GM08714 (cell line): Measurements from ENCODE around the gene PIK3C3.
A peak's percentile ranks its signal among the peaks of the same experiment; 100 is the strongest.

Experiments used
- H3K4me3 ChIP-seq: fragments of 200-500 bp; sonication (Bioruptor generic); 2 replicates; pipeline ENCODE4 v1.5.1; 2014; ENCODE audit warnings: mild to moderate bottlenecking, low read length, inconsistent platforms
- ZNF274 ChIP-seq: IDR thresholded peaks from 2 replicates; pipeline ENCODE4 v1.6.1; 2012; ENCODE audit warnings: mild to moderate bottlenecking, low read depth, low read length

The PIK3C3 gene

DNA sequence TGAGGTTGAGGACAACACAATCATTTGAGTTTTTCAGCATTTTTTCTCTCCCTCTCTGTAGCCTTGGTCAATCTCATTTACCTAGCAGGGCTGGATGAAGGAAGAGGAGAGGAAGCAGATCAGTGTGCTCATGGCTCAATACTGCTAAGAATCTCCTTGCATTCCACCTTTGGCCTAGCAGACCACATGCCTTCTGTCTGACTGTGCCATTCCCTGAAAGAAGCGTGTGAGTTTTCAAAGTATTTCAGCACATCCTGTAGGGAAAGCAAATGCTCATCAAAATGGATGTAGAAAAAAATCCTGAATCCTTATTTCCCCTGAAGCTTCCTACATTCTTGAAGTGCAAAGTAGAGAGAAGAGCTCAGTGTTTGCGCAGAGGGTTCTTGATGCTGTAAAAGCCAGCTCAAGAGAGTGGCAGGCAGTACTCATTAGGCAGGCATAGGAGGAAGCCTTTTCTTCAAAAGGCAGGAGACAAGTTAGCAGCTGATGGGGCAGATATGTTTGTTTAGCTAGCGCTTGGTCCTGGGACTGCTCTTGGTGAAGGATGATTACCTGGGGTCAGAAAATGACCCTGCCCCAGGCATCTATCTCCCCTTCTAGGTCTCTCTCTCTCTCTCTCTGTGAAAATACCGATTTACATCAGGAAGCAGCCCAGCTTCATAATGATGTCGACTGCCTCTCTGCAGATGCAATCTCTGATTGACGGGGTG is 14.4 kb upstream of the PIK3C3 start:
- no peak overlapping the region for H3K4me3 ChIP-seq
- TF ChIP-seq ZNF274: no peak

- TF ChIP-seq ZNF274: no peak
Measured at GRCh38 chr18:41942254-41942653, 12.8 kb upstream of the PIK3C3 start.

DNA sequence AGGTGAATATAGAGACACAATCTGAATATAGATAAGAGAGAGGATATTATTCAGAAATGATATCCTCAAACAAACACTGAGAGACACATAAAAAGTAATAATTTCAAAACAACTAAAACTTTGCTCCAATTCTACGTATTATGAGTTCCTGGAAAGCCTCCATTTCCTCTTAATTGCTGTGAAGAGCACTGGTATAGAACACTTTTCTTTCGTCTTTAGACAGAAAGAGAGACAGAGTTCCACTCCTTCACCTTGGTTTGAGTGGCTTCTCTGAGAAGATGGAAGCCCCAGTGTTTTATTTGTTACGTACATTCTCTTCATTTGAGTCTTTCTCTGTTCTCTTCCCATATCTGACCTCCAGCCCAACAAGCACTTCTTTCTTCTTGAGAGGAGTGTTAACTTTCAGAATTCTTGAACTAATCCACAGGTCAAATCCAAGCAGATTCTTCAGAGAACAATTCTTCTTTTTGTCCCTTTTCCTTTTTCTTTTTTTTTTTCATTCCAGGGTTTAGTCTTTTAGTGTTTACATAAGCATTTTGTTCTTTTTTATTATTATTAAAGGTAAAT is 6.4 kb upstream of the PIK3C3 start:
- TF ChIP-seq ZNF274: no peak
- H3K4me3 ChIP-seq: no peak overlapping the region

More at GRCh38 chr18:41942254-41942653, 12.8 kb upstream of the PIK3C3 start:
- no peak overlapping the region for H3K4me3 ChIP-seq

GRCh38 chr18:41949206-41949920 is 5.7 kb upstream of the PIK3C3 start:
- no peak overlapping the region for H3K4me3 ChIP-seq
- no peak for TF ChIP-seq ZNF274

DNA sequence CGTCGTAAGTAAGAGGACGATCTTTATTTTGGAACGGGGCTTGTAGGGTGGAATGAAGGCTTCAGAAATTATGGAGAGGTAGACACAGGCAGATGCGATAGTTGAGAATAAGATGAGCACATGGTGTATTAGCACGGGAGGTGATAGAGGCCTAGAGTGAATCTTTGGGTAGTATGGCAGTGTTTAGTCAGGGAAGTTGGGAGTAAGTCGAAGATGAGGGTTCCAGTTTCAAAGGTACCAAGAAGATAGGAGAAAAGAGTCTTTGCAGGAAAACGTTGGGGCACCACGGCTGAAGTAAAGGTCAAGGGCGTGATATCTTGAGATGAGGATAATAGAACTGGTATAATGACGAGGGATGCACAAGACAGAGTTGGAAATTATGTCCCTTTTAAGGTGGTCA is 654 bp downstream of the PIK3C3 start:
- no peak for TF ChIP-seq ZNF274

DNA sequence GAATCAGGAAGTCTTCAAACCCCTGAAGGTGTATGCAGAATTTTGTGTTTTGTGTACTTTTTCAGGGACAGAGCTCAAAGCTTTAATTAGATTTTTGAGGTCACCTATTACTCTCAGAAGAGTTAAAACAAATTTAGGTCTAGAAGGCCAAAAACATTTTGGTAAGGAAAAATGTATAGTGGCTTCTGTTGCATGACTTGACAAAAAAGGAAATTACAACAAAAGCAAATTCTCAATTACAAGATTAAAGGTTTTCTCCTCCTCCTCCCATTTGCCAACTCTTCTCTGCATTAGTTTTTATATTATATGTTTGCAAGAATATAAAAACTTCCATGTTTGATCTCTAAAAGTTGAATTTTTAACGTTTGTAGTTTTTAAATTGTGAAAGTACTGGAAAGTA is 4.0 kb downstream of the PIK3C3 start:
- no peak overlapping the region for H3K4me3 ChIP-seq
- TF ChIP-seq ZNF274: no peak

More for the DNA sequence above, 654 bp downstream of the PIK3C3 start:
- peak overlapping the region; percentile 97 for H3K4me3 ChIP-seq

DNA sequence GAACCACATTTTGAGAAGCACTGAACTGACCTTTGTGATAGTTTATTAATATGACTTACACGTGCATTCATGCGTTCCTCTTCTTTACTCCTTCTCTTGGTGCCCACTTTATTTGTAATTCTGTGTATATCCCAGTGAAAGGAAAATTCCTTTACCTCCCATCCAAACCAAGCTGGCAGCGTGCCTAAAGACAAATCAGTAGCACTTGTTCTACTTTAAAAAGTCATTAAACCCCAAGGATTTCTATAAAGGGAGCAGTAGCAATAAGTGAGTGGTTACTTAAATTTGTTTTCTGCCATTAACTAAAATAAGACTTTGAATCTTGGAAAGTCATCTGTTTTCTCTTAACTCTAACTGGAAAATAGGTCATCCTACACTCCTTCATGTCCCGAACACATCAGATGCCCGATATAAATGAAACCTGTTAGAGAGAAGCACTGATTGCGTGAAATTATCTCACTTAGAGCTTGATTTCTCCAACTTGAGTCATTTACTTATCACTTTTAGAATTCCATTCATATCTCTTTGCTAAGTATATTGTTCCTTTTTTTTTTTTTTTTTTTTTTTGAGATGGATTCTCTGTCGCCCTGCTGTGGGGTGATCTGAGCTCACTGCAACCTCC is 10.7 kb downstream of the PIK3C3 start:
- H3K4me3 ChIP-seq: no peak overlapping the region
- TF ChIP-seq ZNF274: no peak

- no peak overlapping the region for H3K4me3 ChIP-seq
- no peak for TF ChIP-seq ZNF274
Measured at GRCh38 chr18:41966943-41967342, 11.9 kb downstream of the PIK3C3 start.

GRCh38 chr18:41967680-41968079 is 12.6 kb downstream of the PIK3C3 start:
- TF ChIP-seq ZNF274: no peak
- no peak overlapping the region for H3K4me3 ChIP-seq

GRCh38 chr18:41969881-41970280 is 14.8 kb downstream of the PIK3C3 start:
- no peak overlapping the region for H3K4me3 ChIP-seq
- TF ChIP-seq ZNF274: no peak

DNA sequence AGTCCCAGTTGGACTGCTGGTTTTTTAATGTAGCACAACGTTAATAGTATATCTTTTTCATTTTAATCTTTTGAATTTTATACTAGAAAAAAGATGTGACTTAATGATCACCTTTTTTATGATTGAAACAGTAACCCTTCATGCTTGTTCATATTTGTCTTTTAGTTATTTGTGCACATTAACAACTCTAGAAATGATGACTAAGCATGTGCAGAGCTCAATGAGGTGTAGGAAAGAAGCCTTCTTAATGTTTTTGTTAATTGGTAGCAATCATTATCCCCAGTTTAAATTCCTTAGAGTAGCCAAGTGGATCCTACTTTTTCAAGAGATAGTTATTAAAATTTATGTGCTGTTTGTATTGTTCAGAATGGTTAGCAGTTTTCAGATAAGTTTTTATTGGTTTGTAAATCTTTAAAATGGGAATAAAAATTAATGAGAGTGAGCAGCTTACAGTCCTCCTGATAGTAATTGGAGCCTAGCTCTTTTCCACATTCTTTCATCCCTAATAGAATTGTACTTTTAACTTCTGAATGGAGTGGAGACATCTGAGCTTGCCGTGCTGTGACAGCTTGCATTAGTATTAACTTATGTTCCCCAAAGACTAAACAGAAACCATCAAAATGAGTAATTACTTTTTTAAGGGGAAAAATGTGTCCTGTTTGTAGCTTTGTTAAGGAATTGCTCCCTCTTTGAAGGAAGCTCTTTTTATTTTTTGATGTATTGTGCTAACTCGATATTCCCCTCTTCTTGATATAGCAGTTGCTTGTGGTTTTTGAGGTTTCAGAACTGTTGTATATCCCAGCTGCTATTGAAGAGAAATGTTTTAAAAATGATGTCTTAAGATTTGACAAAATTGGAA is 17.3 kb downstream of the PIK3C3 start:
- no peak for TF ChIP-seq ZNF274
- H3K4me3 ChIP-seq: no peak overlapping the region

DNA sequence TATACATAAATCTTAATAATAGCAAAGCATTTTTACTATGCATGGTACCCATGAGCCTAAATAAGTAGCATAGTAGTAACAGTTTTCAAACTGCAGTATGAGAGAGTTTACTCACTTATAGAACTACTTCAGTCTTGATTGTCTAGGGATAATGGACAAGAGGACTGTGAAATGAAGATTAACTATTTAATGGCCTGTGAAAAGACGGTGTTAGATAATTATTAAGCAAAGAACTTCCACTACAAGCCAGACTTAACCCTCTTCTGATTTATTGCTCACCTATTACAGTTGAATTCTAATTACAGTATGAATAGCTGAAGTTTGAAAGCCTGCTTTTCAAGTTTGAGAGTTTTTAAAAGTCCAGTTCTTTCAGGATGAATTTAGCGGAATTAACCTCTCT is 18.9 kb downstream of the PIK3C3 start:
- TF ChIP-seq ZNF274: no peak
- no peak overlapping the region for H3K4me3 ChIP-seq

- TF ChIP-seq ZNF274: no peak
- H3K4me3 ChIP-seq: no peak overlapping the region
Measured at GRCh38 chr18:41974796-41975201, 19.8 kb downstream of the PIK3C3 start.

DNA sequence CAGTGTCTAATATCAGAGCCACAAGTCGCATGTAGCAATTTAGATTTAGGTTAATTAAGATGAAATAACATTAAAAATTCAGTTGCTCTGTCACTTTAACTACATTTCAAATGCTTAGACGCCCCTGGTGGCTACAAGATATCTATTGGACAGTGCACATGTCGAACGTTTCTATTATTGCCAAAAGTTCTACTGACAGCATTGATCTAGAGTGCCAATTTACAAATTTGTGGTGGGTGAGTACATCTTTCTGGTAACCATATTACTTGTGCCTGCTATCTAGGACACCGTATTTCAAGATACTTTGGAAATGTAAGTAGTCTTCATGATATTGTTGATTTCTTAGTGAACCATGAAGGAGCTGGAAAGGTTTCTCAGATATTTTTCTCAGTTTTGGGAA is 20.2 kb downstream of the PIK3C3 start:
- TF ChIP-seq ZNF274: no peak
- no peak overlapping the region for H3K4me3 ChIP-seq

DNA sequence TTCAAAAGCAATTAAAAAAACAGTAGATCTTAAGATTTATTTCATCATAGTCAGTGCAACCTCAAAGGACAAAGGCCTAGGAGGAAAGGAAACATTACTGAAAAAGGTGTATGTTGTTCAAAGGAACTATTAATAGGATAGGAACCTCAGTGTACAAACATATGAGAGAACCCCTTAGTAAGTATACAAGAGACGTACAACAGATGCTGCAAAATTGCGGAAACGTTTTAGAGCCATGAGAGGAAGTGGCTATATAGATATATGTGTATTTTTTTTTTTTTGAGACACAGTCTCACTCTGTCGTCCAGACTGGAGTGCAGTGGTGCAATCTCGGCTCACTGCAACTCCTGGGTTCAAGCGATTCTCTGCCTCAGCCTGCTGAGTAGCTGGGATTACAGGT is 22.2 kb downstream of the PIK3C3 start:
- no peak overlapping the region for H3K4me3 ChIP-seq
- TF ChIP-seq ZNF274: no peak
